ENCODE measurements around the gene SLC51A.

GRCh38 chr3:196215493-196216020 is 777 bp upstream of the SLC51A start:
- TF ChIP-seq STAT6 (CRISPR knock-in tag; IDR thresholded peaks at IDR 0.05; ENCODE audit: borderline replicate concordance) (no peak), ZNF24 (IDR thresholded peaks at IDR 0.05) (no peak), ARNTL (CRISPR knock-in tag; IDR thresholded peaks at IDR 0.05) (no peak), MATR3 (CRISPR knock-in tag; IDR thresholded peaks at IDR 0.05) (no peak), IRF1 (CRISPR knock-in tag; IDR thresholded peaks at IDR 0.05; ENCODE audit: low read depth) (no peak), SAFB2 (CRISPR knock-in tag; IDR thresholded peaks at IDR 0.05; ENCODE audit: borderline replicate concordance, low read depth) (no peak)
